ENCODE data around the gene NECAB2.

The NECAB2 gene

DNA sequence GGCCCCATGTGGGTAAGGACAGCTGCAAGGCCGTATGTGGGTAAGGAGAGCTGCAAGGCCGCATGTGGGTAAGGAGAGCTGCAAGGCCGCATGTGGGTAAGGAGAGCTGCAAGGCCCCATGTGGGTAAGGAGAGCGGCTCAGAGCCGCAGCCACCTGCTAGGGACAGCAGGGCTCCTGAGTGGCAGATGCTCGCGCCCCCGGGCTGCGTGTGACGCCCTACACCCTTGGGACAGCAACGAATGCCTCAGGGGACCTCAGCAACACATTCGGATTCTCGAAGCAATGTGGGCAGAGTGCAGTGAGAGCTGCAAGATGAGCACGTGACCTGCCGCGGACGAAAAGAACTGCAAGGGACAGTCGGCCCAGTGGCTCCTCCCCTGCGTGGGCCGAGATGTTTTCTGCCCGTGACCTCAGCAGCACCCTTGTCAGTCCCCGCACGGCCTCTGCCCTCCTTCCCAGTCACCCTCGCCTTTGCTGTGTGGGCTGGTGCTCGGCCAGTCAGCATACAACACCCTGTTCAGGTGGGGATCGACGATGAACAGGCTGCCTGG lies 84.1 kb downstream of the NECAB2 start:
- no peaks in the 10 kb centered on the region for H3K79me2 ChIP-seq (ENCODE audit: insufficient read depth, low read length)
- H3K4me2 ChIP-seq (ENCODE audit: low read depth, low read length, poor library complexity, severe bottlenecking) = no peak overlapping the region
- no peak for TF ChIP-seq EZH2phosphoT487 (IDR thresholded peaks at IDR 0.05; ENCODE audit: borderline replicate concordance)
- TF ChIP-seq, protein P1, sequence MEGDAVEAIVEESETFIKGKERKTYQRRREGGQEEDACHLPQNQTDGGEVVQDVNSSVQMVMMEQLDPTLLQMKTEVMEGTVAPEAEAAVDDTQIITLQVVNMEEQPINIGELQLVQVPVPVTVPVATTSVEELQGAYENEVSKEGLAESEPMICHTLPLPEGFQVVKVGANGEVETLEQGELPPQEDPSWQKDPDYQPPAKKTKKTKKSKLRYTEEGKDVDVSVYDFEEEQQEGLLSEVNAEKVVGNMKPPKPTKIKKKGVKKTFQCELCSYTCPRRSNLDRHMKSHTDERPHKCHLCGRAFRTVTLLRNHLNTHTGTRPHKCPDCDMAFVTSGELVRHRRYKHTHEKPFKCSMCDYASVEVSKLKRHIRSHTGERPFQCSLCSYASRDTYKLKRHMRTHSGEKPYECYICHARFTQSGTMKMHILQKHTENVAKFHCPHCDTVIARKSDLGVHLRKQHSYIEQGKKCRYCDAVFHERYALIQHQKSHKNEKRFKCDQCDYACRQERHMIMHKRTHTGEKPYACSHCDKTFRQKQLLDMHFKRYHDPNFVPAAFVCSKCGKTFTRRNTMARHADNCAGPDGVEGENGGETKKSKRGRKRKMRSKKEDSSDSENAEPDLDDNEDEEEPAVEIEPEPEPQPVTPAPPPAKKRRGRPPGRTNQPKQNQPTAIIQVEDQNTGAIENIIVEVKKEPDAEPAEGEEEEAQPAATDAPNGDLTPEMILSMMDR (conservative IDR thresholded peaks at IDR 0.05; ENCODE audit: low read length) = no peak
- H3K36me3 ChIP-seq (ENCODE audit: insufficient read depth, low read length) = peaks cover 49% of the 10 kb centered on the region; the same call in 1 of the 2 replicates
- H3K4me3 ChIP-seq (ENCODE audit: low read length, poor library complexity, severe bottlenecking) = no peak overlapping the region
- no peaks in the 10 kb centered on the region for H3K27me3 ChIP-seq (ENCODE audit: insufficient read depth, low read length, poor library complexity, severe bottlenecking)
- H3K4me1 ChIP-seq (ENCODE audit: insufficient read depth, low read length, poor library complexity, severe bottlenecking) = no peaks in the 10 kb centered on the region
- no peak overlapping the region for H2AFZ ChIP-seq (ENCODE audit: low read length)
- no peak overlapping the region for H3K9ac ChIP-seq (ENCODE audit: low read depth, low read length, poor library complexity, severe bottlenecking)
- no peaks in the 10 kb centered on the region for H4K20me1 ChIP-seq (ENCODE audit: insufficient read depth, low read length, poor library complexity, severe bottlenecking)
- H3F3A ChIP-seq (ENCODE audit: low read depth) = no peaks in the 10 kb centered on the region
- H3K9me2 ChIP-seq (replicated peaks; ENCODE audit: low read depth, low read length) = no peaks in the 10 kb centered on the region
- H3K9me3 ChIP-seq (ENCODE audit: insufficient read depth, low read depth, low read length) = no peaks in the 10 kb centered on the region
